Tongue (tissue), 2 donors: Measurements from ENCODE around the gene DFFA. TPM values are rescaled to one million over a fixed set of nuclear protein-coding genes. Genes with fewer than 3 reads are reported as not detected.
A peak's percentile ranks its signal among the peaks of the same experiment; 100 is the strongest.
"Not testable (repeated sequence)": the region's sequence is repeated elsewhere in the genome, so short reads cannot be mapped to it uniquely, and the experiment has no call there.

Experiments used
- DNase-seq: peaks from one replicate; pipeline ENCODE4 v3.0.0-alpha.2; 2015
- total RNA-seq: library from RNA; depleted of rRNA; stranded (reverse); fragments of >200 nt; gene quantifications from one replicate; pipeline ENCODE4 v1.2.3, GENCODE V29; 2014

Gene DFFA
- total RNA-seq, 1 donor from 2014 or later = 23.5 TPM

DNA sequence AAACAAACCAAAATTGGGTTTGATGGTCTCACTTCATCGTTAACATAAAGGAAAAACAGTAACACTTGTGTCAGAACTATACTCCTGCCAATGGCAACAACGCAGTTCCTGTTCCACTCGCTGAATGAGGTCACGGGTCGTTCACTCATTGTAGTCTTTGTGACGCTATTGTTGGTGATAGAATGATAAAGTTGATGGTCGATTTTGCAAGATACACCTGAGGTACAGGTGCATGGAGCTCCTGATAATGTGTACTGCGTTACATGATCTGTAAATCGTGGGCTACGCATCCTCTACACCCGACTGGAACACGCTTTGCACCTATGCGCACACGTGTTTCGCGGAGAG, 42.5 kb downstream of the DFFA start:
- no peak for DNase-seq

DNA sequence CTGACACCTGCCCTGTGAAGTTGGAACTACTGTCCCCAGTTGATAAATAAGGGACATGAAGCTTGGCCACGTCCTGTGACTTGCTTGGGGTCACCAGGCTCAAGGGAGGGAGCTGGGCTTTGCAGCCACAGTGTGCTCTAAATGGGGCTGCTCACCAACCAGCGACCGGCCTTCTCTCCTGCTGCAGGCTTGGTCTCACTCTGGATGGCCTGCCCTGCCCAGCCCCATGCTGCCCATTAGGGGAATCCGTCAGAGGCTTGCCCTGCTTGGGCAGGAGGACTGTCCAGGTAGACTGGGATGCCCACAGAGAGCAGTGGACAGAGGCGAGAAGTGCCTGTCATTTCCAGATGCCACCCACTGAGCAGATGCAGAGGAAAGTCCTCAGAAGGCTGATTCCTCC, 43.3 kb downstream of the DFFA start:
- DNase-seq = no peak

DNA sequence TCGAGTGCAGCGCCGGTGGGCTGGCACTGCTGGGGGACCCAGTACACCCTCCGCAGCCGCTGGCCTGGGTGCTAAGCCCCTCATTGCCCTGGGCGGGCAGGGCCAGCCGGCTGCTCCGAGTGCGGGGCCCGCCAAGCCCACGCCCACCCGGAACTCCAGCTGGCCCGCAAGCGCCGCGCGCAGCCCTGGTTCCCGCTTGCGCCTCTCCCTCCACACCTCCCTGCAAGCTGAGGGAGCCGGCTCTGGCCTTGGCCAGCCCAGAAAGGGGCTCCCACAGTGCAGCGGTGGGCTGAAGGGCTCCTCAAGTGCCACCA, 45.8 kb downstream of the DFFA start:
- not testable (repeated sequence) for DNase-seq

- DNase-seq = not testable (repeated sequence)
Observed at GRCh38 chr1:10425826-10426534, 46.3 kb downstream of the DFFA start.

- no peak for DNase-seq
Observed at GRCh38 chr1:10424651-10425050, 47.7 kb downstream of the DFFA start.

- peak; percentile 80 for DNase-seq
Observed at GRCh38 chr1:10424034-10424433, 48.3 kb downstream of the DFFA start.

DNA sequence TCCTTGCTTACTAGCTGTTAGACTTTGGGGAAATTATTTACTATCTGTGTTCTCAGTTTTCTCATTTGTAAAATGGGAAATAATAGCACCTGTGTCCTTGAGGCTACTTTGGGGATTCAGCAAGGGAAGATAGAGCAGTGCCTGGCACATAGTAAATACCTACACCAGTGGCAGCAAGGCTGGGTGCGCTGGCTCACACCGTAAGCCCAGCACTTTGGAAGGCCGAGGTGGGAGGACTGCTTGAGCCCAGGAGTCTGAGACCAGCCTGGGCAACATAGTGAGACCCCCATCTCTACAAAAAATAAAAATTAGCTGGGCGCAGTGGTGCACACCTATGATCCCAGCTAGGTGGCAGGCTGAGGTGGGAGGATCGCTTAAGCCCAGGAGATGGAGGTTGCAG, 50.7 kb downstream of the DFFA start:
- DNase-seq = no peak

GRCh38 chr1:10419351-10419750, 53.0 kb downstream of the DFFA start:
- DNase-seq = no peak

DNA sequence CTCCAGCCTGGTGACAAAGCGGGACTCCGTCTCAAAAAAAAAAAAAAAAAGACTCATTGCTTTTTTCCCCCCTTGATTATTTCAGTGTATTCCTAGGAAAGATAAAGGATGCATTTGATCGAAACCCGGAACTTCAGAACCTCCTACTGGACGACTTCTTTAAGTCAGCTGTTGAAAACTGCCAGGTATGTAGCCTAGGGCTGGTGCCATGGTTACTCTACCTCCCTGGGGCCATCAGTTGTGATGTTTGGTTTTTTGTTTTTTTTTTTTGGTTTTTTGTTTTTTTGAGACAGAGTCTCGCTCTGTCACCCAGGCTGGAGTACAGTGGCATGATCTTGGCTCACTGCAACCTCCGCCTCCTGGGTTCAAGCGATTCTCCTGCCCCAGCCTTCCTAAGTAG, 53.6 kb downstream of the DFFA start:
- DNase-seq = not testable (repeated sequence)

GRCh38 chr1:10415967-10416366, 56.4 kb downstream of the DFFA start:
- DNase-seq = not testable (repeated sequence)

DNA sequence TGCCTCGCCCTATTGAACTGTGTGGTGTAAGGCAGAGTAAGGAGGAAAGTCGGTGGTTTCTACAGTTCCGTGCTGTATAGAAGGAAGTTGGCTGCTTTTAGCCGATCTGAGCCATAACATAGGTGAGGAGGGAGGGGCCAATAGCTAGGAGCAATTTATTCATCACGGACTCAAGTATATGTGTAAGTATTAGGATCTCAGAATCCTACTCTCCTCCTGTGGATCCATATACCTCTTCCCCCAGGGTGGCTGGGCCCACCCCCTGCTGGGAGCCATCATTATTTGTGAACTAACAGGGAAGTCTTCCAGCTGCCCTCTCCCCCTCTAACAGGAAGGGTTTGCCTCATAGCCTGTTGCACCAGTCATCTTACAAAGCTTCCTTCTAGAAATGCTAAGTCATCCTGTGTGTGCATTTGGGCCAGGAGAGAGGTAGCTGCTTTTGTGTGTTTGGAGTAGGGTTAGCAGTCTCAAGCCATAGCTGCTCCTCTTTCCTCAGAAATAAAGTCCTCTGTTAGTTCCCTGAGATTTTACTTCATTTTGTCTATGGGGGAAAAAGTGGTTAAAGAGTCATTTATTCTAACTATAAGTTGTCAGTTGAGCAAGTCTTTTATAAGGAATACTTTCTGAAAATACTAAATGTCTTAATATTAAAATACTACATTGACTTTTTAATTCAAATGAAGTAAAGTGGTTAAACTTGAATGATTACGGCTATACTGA, 57.0 kb downstream of the DFFA start:
- no peak for DNase-seq

DNA sequence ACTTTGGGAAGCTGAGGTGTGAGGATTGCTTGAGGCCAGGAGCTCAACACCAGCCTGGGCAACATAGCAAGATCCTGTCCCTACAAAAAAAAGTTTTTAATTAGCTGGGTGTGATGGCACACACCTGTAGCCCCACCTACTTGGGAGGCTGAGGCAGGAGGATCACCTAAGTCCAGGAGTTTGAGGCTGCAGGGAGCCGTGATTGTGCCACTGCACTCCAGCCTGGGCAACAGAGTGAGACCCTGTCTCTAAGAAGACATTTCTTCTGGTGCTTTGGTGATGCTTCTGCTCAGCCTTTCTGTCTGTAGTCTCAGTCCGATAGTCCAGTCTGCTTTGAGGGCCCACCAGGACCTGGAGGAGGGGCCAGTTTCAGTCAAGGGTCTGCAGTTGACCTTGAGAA, 65.1 kb downstream of the DFFA start:
- DNase-seq = no peak

Other genes starting within 250 kb of the DFFA start
- gene PGD, start 73.5 kb downstream of the DFFA start, total RNA-seq = 63.9 TPM
- gene CENPS, start 42.1 kb downstream of the DFFA start, total RNA-seq = 9.5 TPM
- 0.82 TPM for gene CORT, start 22.5 kb downstream of the DFFA start, total RNA-seq
- gene PEX14, start 2.4 kb upstream of the DFFA start, total RNA-seq = 18.0 TPM